Chondrocyte (in vitro differentiated cells): Measurements from ENCODE around the gene PODXL. TPM values are rescaled to one million over a fixed set of nuclear protein-coding genes. Genes with fewer than 3 reads are reported as not detected.

Experiments used
- DNase-seq: peaks from one replicate; pipeline ENCODE4 v3.0.0; 2021; ENCODE audit warnings: mixed read lengths, low spot score
- H3K27ac Mint-ChIP-seq: one replicate; pipeline ENCODE4 v1.8.0; 2021; ENCODE audit warnings: mild to moderate bottlenecking, moderate library complexity, mixed read lengths; ENCODE audit not compliant: unreplicated experiment
- H3K27me3 Mint-ChIP-seq: 2 replicates; pipeline ENCODE4 v1.8.0; 2021; ENCODE audit warnings: low read depth, mixed read lengths
- H3K36me3 Mint-ChIP-seq: 2 replicates; pipeline ENCODE4 v1.8.0; 2021; ENCODE audit warnings: low read depth, mixed read lengths
- H3K4me1 Mint-ChIP-seq: 2 replicates; pipeline ENCODE4 v1.8.0; 2021; ENCODE audit warnings: low read depth, mild to moderate bottlenecking, mixed read lengths
- H3K4me3 Mint-ChIP-seq: one replicate; pipeline ENCODE4 v1.8.0; 2021; ENCODE audit warnings: mild to moderate bottlenecking, moderate library complexity, mixed read lengths; ENCODE audit not compliant: unreplicated experiment
- H3K9me3 Mint-ChIP-seq: 2 replicates; pipeline ENCODE4 v1.8.0; 2021; ENCODE audit warnings: low read depth, mixed read lengths
- total RNA-seq: library from RNA; stranded (reverse); gene quantifications from 3 replicates; pipeline ENCODE4 v1.2.1, GENCODE V29; 2021
- TF ChIP-seq, protein P1 (sequence below): fragments of 200-600 bp; sonication (generic); IDR thresholded peaks from 2 replicates; pipeline ENCODE4 v1.5.0; 2021; ENCODE audit warnings: antibody characterized with exemption, mild to moderate bottlenecking, moderate library complexity

Gene PODXL
- total RNA-seq, 1 donor from 2014 or later: 14.0 TPM

- H3K4me1 Mint-ChIP-seq: peaks cover 21% of the 10 kb centered on the region
- TF ChIP-seq, protein P1, sequence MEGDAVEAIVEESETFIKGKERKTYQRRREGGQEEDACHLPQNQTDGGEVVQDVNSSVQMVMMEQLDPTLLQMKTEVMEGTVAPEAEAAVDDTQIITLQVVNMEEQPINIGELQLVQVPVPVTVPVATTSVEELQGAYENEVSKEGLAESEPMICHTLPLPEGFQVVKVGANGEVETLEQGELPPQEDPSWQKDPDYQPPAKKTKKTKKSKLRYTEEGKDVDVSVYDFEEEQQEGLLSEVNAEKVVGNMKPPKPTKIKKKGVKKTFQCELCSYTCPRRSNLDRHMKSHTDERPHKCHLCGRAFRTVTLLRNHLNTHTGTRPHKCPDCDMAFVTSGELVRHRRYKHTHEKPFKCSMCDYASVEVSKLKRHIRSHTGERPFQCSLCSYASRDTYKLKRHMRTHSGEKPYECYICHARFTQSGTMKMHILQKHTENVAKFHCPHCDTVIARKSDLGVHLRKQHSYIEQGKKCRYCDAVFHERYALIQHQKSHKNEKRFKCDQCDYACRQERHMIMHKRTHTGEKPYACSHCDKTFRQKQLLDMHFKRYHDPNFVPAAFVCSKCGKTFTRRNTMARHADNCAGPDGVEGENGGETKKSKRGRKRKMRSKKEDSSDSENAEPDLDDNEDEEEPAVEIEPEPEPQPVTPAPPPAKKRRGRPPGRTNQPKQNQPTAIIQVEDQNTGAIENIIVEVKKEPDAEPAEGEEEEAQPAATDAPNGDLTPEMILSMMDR: no peak
- no peak overlapping the region for H3K27ac Mint-ChIP-seq
- no peaks in the 10 kb centered on the region for H3K27me3 Mint-ChIP-seq
- DNase-seq: peak; percentile 34
- H3K4me3 Mint-ChIP-seq: no peak overlapping the region
- no peaks in the 10 kb centered on the region for H3K9me3 Mint-ChIP-seq
- no peaks in the 10 kb centered on the region for H3K36me3 Mint-ChIP-seq
These were observed 23.8 kb downstream of the PODXL start for GRCh38 chr7:131532570-131533091.

DNA sequence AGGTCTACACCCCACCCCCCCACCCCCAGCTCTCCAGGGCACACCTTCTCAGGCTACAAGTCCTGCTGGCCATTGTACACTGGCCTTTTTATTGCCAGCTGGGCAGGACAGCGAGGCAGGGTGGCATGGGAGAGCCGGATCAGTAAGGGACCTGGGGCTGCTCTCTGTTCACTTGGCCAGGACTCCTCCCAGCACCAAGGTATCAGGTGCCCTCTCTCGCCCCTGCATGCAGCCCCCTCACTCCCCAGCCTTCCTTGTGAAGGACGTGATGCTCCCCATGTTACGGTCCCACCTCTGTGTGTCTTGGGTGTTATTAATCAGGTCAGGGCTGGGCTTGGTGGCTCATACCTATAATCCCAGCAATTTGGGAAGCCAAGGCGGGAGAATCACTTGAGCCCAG is 26.3 kb downstream of the PODXL start:
- Mint-ChIP-seq H3K4me3 (no peak overlapping the region), H3K27ac (no peak overlapping the region), H3K4me1 (peaks cover 21% of the 10 kb centered on the region), H3K9me3 (no peaks in the 10 kb centered on the region), H3K27me3 (no peaks in the 10 kb centered on the region), H3K36me3 (no peaks in the 10 kb centered on the region)
- DNase-seq: peak; percentile 51
- TF ChIP-seq, protein P1: no peak

- Mint-ChIP-seq H3K27me3 (no peaks in the 10 kb centered on the region), H3K4me1 (peaks cover 21% of the 10 kb centered on the region), H3K36me3 (no peaks in the 10 kb centered on the region), H3K4me3 (no peak overlapping the region), H3K27ac (no peak overlapping the region), H3K9me3 (no peaks in the 10 kb centered on the region)
- TF ChIP-seq, protein P1: no peak
- DNase-seq: no peak
These were observed 26.8 kb downstream of the PODXL start for GRCh38 chr7:131529617-131530016.

DNA sequence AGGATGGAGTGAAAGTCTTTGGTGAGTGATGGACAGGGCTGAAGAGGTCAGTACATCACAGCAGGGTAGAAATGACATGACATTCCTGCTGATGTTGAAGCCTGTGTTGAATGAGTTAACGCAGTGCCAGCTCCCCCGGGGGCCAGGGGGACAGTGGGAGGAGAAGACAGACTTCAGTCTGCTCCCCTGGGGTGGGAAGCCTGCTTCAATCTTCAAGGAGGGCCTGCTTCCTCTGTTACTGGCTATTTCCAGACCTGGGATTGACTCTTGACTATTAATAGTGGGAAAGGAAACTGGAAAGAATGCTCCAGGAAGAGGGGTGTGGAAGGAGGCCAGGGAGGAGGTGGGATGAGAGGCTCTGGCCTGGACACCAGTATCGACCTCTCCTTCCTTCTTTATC is 27.2 kb downstream of the PODXL start:
- no peaks in the 10 kb centered on the region for H3K9me3 Mint-ChIP-seq
- no peaks in the 10 kb centered on the region for H3K36me3 Mint-ChIP-seq
- H3K27me3 Mint-ChIP-seq: no peaks in the 10 kb centered on the region
- H3K4me1 Mint-ChIP-seq: peaks cover 21% of the 10 kb centered on the region
- no peak overlapping the region for H3K4me3 Mint-ChIP-seq
- TF ChIP-seq, protein P1: no peak
- H3K27ac Mint-ChIP-seq: peak overlapping the region; percentile 66
- no peak for DNase-seq

- TF ChIP-seq, protein P1: no peak
- Mint-ChIP-seq H3K9me3 (no peaks in the 10 kb centered on the region), H3K4me1 (peaks cover 28% of the 10 kb centered on the region), H3K27me3 (no peaks in the 10 kb centered on the region), H3K4me3 (no peak overlapping the region), H3K36me3 (no peaks in the 10 kb centered on the region), H3K27ac (no peak overlapping the region)
- no peak for DNase-seq
These were observed 29.0 kb downstream of the PODXL start for GRCh38 chr7:131527456-131527855.
